B cell (primary cell): ENCODE results near the gene PCIF1. TPM values are rescaled to one million over a fixed set of nuclear protein-coding genes. Genes with fewer than 3 reads are reported as not detected.

Source experiments
- ATAC-seq: fragments of 200-7000 bp; cut with Tn5 transposase; one replicate; pipeline ENCODE4 v1.10.0; 2021; ENCODE audit warnings: low read depth, mild to moderate bottlenecking, moderate number of reproducible peaks, moderate library complexity
- CTCF ChIA-PET: fragments of 350-600 bp; sonication (Branson Sonifier 250); formaldehyde crosslinking; loops from one replicate; lab custom pipeline; 2021; ENCODE audit warnings: antibody characterized with exemption, inconsistent platforms; lab: Charles Lee
- POLR2A ChIA-PET: fragments of 350-600 bp; sonication (Branson Sonifier 250); formaldehyde crosslinking; loops from one replicate; lab custom pipeline; 2021; ENCODE audit warnings: antibody characterized with exemption; lab: Charles Lee
- DNase-seq: peaks from one replicate; pipeline ENCODE4 v3.0.0; 2013
- H2AFZ ChIP-seq: 2 replicates; pipeline ENCODE4 v1.6.1; 2012; ENCODE audit warnings: mild to moderate bottlenecking, low read depth, low read length; ENCODE audit not compliant: insufficient read depth, poor library complexity, severe bottlenecking
- H3K27ac ChIP-seq, 2 donors: 1 replicate in 1 of 2; 2 replicates in 1 of 2; pipeline ENCODE4 v1.5.1; 2012 to 2013; ENCODE audit warnings: low read length in 2 of 2, mild to moderate bottlenecking in 2 of 2, moderate library complexity in 1 of 2
- H3K27me3 ChIP-seq, 4 experiments: fragments of 200-600 bp in 1 of 4; sonication (generic) in 1 of 4; replicated peaks in 1 of 4; 1 replicate in 2 of 4; 2 replicates in 2 of 4; pipeline versions ENCODE4 v1.6.1 to v1.7.0; 2013 to 2016; ENCODE audit warnings: low read length in 3 of 4, mild to moderate bottlenecking in 2 of 4, mixed read lengths in 1 of 4, moderate library complexity in 1 of 4; ENCODE audit not compliant: insufficient read depth in 4 of 4, control insufficient read depth in 3 of 4; ENCODE audit errors: control extremely low read depth in 1 of 4
- H3K36me3 ChIP-seq, 2 experiments: replicated peaks in 1 of 2; 1 replicate in 1 of 2; 2 replicates in 1 of 2; pipeline versions ENCODE4 v1.6.1 to v1.7.1; 2013; ENCODE audit warnings: low read length in 1 of 2; ENCODE audit not compliant: insufficient read depth in 2 of 2, control insufficient read depth in 1 of 2; ENCODE audit errors: control extremely low read depth in 1 of 2, extremely low read depth in 1 of 2
- H3K4me1 ChIP-seq, 2 donors: fragments of 200-600 bp in 1 of 2; sonication (generic) in 1 of 2; 1 replicate in 1 of 2; 2 replicates in 1 of 2; pipeline versions ENCODE4 v1.5.1 to v1.6.1; 2013 to 2017; ENCODE audit warnings: low read length in 2 of 2; ENCODE audit not compliant: control insufficient read depth in 2 of 2, insufficient read depth in 2 of 2
- H3K4me2 ChIP-seq: replicated peaks from 2 replicates; pipeline ENCODE3; 2012; ENCODE audit warnings: mild to moderate bottlenecking, low read depth, low read length; ENCODE audit not compliant: poor library complexity, severe bottlenecking
- H3K4me3 ChIP-seq, 5 experiments: fragments of 200-600 bp in 1 of 5; sonication (generic) in 1 of 5; 1 replicate in 3 of 5; 2 replicates in 2 of 5; pipeline versions ENCODE4 v1.5.1 to v1.7.0; 2011 to 2016; ENCODE audit warnings: low read length in 4 of 5, mild to moderate bottlenecking in 4 of 5, low read depth in 2 of 5, control low read depth in 1 of 5, moderate library complexity in 1 of 5; ENCODE audit not compliant: insufficient read depth in 1 of 5; ENCODE audit errors: control extremely low read depth in 1 of 5, extremely low read depth in 1 of 5
- H3K79me2 ChIP-seq: fragments of 200-600 bp; sonication (generic); one replicate; pipeline ENCODE4 v1.6.0; 2016; ENCODE audit warnings: low read length; ENCODE audit not compliant: control insufficient read depth, insufficient read depth
- H3K9ac ChIP-seq: fragments of 200-600 bp; sonication (generic); 2 replicates; pipeline ENCODE4 v1.6.1; 2017; ENCODE audit warnings: mild to moderate bottlenecking, low read length, moderate library complexity
- H3K9me3 ChIP-seq, 3 donors: one replicate each; pipeline versions ENCODE4 v1.6.1 to v1.7.1; 2013; ENCODE audit warnings: low read length in 2 of 3; ENCODE audit not compliant: control insufficient read depth in 2 of 3, insufficient read depth in 1 of 3; ENCODE audit errors: control extremely low read depth in 1 of 3
- H4K20me1 ChIP-seq: 2 replicates; pipeline ENCODE4 v1.6.0; 2012; ENCODE audit warnings: mild to moderate bottlenecking, low read length; ENCODE audit not compliant: insufficient read depth, control insufficient read depth, poor library complexity, severe bottlenecking
- H3K27ac Mint-ChIP-seq: one replicate; pipeline ENCODE4 v1.8.0; 2021; ENCODE audit warnings: mixed read lengths
- H3K27me3 Mint-ChIP-seq: one replicate; pipeline ENCODE4 v1.8.0; 2021; ENCODE audit warnings: mixed read lengths
- H3K4me1 Mint-ChIP-seq: one replicate; pipeline ENCODE4 v1.8.0; 2021; ENCODE audit warnings: mixed read lengths
- H3K4me3 Mint-ChIP-seq: one replicate; pipeline ENCODE4 v1.8.0; 2021; ENCODE audit warnings: mixed read lengths
- H3K9me3 Mint-ChIP-seq: one replicate; pipeline ENCODE4 v1.8.0; 2022; ENCODE audit warnings: mixed read lengths; ENCODE audit not compliant: insufficient read depth
- EZH2 ChIP-seq: IDR thresholded peaks from 2 replicates; pipeline ENCODE4 v1.6.1; 2012; ENCODE audit warnings: borderline replicate concordance, low read depth, mild to moderate bottlenecking, moderate library complexity, low read length; ENCODE audit not compliant: insufficient read depth, poor library complexity, severe bottlenecking
- WGBS: methylation state at CpG from one replicate; pipeline ENCODE4 v1.1.5; 2013; ENCODE audit warnings: missing lambda C conversion rate; ENCODE audit not compliant: insufficient coverage; 5-methylcytosine and 5-hydroxymethylcytosine counted together
- intact Hi-C: fragments of 100-400 bp; cut with micrococcal nuclease; formaldehyde crosslinking; loops from one replicate; pipeline ENCODE4 v1.10.0; 2022
- polyA plus RNA-seq: library from polyadenylated mRNA; depleted of rRNA; stranded (reverse); fragments of >200 nt; gene quantifications from 2 replicates; pipeline ENCODE4 v1.2.3, GENCODE V29; 2012
- total RNA-seq, 2 donors: library from RNA; stranded (reverse); fragments of 120-200 nt in 1 of 2; gene quantifications; 1 replicate in 1 of 2; 2 replicates in 1 of 2; pipeline versions ENCODE4 v1.2.3 to v1.2.4, GENCODE V29; 2013 to 2022
- TF ChIP-seq, protein P1 (sequence below): fragments of 200-600 bp; IDR thresholded peaks from one replicate; pipeline ENCODE4 v1.8.0; 2022; ENCODE audit warnings: antibody characterized with exemption, mild to moderate bottlenecking

The PCIF1 gene
- total and polyA plus RNA-seq, 2 donors (not counting 1 experiment from before 2014, with no cell fraction given): 74.2 to 79.2 TPM

DNA sequence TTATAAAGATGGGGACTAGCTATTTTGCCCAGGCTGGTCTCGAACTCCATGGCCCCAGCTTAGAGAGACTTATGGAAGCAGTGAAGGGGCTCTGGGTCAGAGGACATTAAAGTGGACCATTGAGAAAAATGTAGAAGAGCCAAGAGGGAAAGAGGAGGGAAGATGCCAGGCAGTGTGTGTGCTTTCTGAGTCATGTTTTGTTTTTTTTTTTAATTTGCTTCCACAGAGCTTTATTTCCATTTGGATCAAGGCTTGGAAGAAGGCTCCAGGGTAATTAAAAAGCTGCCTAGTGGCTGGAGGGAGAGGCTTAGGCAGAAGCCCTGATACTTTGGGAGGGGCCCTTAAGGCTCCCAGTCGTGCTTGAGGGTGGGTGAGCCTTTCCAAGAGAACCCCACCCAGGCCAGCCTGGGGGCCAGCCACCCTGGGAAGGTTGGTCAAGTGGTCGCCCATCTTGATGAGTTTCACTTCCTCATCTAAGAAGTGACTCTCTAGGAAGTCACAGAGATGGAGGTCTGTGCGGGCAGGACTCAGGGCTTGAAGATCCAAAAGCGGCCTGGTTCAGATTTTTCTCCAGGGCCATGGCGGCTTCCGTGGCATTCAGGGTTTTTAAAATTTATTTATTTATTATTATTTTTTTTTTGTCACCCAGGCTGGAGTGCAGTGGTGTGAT lies 40.5 kb downstream of the PCIF1 start:
- H3K79me2 ChIP-seq: peaks cover 17% of the 10 kb centered on the region
- no peak for TF ChIP-seq EZH2
- TF ChIP-seq, protein P1, sequence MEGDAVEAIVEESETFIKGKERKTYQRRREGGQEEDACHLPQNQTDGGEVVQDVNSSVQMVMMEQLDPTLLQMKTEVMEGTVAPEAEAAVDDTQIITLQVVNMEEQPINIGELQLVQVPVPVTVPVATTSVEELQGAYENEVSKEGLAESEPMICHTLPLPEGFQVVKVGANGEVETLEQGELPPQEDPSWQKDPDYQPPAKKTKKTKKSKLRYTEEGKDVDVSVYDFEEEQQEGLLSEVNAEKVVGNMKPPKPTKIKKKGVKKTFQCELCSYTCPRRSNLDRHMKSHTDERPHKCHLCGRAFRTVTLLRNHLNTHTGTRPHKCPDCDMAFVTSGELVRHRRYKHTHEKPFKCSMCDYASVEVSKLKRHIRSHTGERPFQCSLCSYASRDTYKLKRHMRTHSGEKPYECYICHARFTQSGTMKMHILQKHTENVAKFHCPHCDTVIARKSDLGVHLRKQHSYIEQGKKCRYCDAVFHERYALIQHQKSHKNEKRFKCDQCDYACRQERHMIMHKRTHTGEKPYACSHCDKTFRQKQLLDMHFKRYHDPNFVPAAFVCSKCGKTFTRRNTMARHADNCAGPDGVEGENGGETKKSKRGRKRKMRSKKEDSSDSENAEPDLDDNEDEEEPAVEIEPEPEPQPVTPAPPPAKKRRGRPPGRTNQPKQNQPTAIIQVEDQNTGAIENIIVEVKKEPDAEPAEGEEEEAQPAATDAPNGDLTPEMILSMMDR: no peak
- H3K9me3 ChIP-seq: no peaks in the 10 kb centered on the region
- ATAC-seq (no peak), DNase-seq (no peak)
- CTCF ChIA-PET: interaction anchor here (0.7 to 6.4 kb wide), 2 partner anchors 12 to 204 kb away, joined by 3 to 59 read pairs; no protein-coding TSS in a partner anchor
- Mint-ChIP-seq H3K27me3 (no peaks in the 10 kb centered on the region), H3K9me3 (no peaks in the 10 kb centered on the region), H3K27ac (no peak overlapping the region), H3K4me3 (no peak overlapping the region), H3K4me1 (peaks cover 16% of the 10 kb centered on the region)
- peaks cover 5% of the 10 kb centered on the region for H4K20me1 ChIP-seq
- no peaks in the 10 kb centered on the region for H3K36me3 ChIP-seq
- 57% methylated on average over 2 of the region's 7 CpGs for WGBS
- peaks cover 14 to 18% of the 10 kb centered on the region in 2 donors for H3K4me1 ChIP-seq
- H3K27ac ChIP-seq: no peak overlapping the region
- no peak overlapping the region for H3K4me2 ChIP-seq
- POLR2A ChIA-PET: interaction anchor here (0.7 kb wide), 1 partner anchor 95 kb away, joined by 3 read pairs; no protein-coding TSS in a partner anchor
- intact Hi-C loops: loop anchor here (5.0 kb wide), 2 partner anchors 183 to 613 kb away; partner anchors contain the start of genes DNTTIP1, SYS1 and WFDC3
- no peak overlapping the region for H2AFZ ChIP-seq
- H3K4me3 ChIP-seq: no peak overlapping the region
- no peaks in the 10 kb centered on the region for H3K27me3 ChIP-seq
- no peak overlapping the region for H3K9ac ChIP-seq

DNA sequence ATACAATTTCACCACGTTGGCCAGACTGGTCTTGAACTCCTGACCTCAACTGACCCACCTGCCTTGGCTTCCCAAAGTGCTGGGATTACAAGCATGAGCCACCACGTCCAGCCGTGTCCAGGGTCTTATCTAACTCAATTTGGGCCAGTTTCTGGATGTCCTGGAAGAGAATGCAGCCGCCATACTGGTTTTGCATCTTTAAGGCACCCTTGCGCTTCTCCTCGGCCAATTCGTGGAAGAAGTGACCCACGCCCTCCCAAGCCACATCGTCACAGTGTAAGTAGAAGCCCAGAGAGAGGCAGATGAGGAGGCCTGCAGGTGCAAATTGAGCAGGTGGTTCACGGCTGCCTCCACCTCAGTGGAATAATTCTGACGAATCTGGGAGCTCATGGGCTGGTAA lies 41.2 kb downstream of the PCIF1 start:
- no peak overlapping the region for H3K4me3 Mint-ChIP-seq
- no peaks in the 10 kb centered on the region for H3K27me3 ChIP-seq

More for the DNA sequence above, 41.2 kb downstream of the PCIF1 start:
- H3K4me3 ChIP-seq: no peak overlapping the region
- H3K9ac ChIP-seq: no peak overlapping the region
- TF ChIP-seq EZH2: no peak
- TF ChIP-seq, protein P1: no peak
- WGBS: 95% methylated on average over 9 of the region's 11 CpGs
- H3K79me2 ChIP-seq: peaks cover 10% of the 10 kb centered on the region
- ATAC-seq (no peak), DNase-seq (no peak)
- H2AFZ ChIP-seq: no peak overlapping the region
- H3K4me1 Mint-ChIP-seq: peaks cover 10% of the 10 kb centered on the region
- ChIA-PET CTCF (interaction anchor here (2.1 kb wide), 1 partner anchor 12 kb away, joined by 7 read pairs; no protein-coding TSS in a partner anchor), POLR2A (no interaction called here)
- intact Hi-C loops: no loop called here
- H3K9me3 Mint-ChIP-seq: no peaks in the 10 kb centered on the region
- H3K36me3 ChIP-seq: no peaks in the 10 kb centered on the region
- no peak overlapping the region for H3K27ac ChIP-seq
- no peaks in the 10 kb centered on the region for H3K27me3 Mint-ChIP-seq
- H3K4me1 ChIP-seq: peaks cover 7 to 11% of the 10 kb centered on the region in 2 donors
- H4K20me1 ChIP-seq: peaks cover 5% of the 10 kb centered on the region
- no peak overlapping the region for H3K4me2 ChIP-seq
- H3K27ac Mint-ChIP-seq: no peak overlapping the region
- H3K9me3 ChIP-seq: no peaks in the 10 kb centered on the region
